SKM-1 (cell line): Measurements from ENCODE around the gene PA2G4.
"Not testable (repeated sequence)": the region's sequence is repeated elsewhere in the genome, so short reads cannot be mapped to it uniquely, and the experiment has no call there.

Experiments
- DNase-seq: peaks from one replicate; lab custom pipeline; 2025; ENCODE audit not compliant: unreplicated experiment; lab: John Stamatoyannopoulos, UW

The PA2G4 gene

GRCh38 chr12:56152756-56153677 lies 48.7 kb downstream of the PA2G4 start:
- no peak for DNase-seq

GRCh38 chr12:56153678-56154065 lies 49.3 kb downstream of the PA2G4 start:
- DNase-seq, result no peak

- no peak for DNase-seq
Observed at GRCh38 chr12:56154246-56154771, 50.0 kb downstream of the PA2G4 start.

GRCh38 chr12:56154818-56155217 lies 50.5 kb downstream of the PA2G4 start:
- no peak for DNase-seq

GRCh38 chr12:56155256-56155845 lies 51.0 kb downstream of the PA2G4 start:
- no peak for DNase-seq

GRCh38 chr12:56156464-56157200 lies 52.3 kb downstream of the PA2G4 start:
- DNase-seq, result not testable (repeated sequence)

GRCh38 chr12:56157201-56158028 lies 53.1 kb downstream of the PA2G4 start:
- DNase-seq, result peak; percentile 50

GRCh38 chr12:56158029-56158925 lies 53.9 kb downstream of the PA2G4 start, which contains the start of gene MYL6:
Gene MYL6, plus strand, starts transcription at chr12:56158359. Its CDS starts 43 bp downstream, at chr12:56158402.
- peak; percentile 69 for DNase-seq

- no peak for DNase-seq
Observed at GRCh38 chr12:56158926-56159461, 54.6 kb downstream of the PA2G4 start.

- DNase-seq, result no peak
Observed at GRCh38 chr12:56159482-56160192, 55.3 kb downstream of the PA2G4 start.

GRCh38 chr12:56160193-56160763 lies 55.9 kb downstream of the PA2G4 start:
- DNase-seq, result no peak

GRCh38 chr12:56160894-56161689 lies 56.7 kb downstream of the PA2G4 start:
- no peak for DNase-seq

GRCh38 chr12:56161690-56162351 lies 57.5 kb downstream of the PA2G4 start:
- DNase-seq, result no peak

- no peak for DNase-seq
Observed at GRCh38 chr12:56162468-56163290, 58.3 kb downstream of the PA2G4 start.
